ENCODE data around the gene HEATR5A. TPM values are rescaled to one million over a fixed set of nuclear protein-coding genes. Genes with fewer than 3 reads are reported as not detected.

The HEATR5A gene
- polyA plus RNA-seq, 1 donor (not counting 4 experiments of a cell fraction or from before 2014, with no cell fraction given) = 16.7 TPM

- Histone ChIP-seq H3K9me1 (ENCODE audit: control insufficient read depth, extremely low read depth, insufficient read depth, low read length) (no peaks in the 10 kb centered on the region), H3K27me3 (ENCODE audit: control insufficient read depth, extremely low read depth, insufficient read depth, low read length) (no peaks in the 10 kb centered on the region), H3K9me3 (ENCODE audit: control insufficient read depth, low read depth, low read length) (no peaks in the 10 kb centered on the region), H3K4me1 (ENCODE audit: control insufficient read depth, extremely low read depth, insufficient read depth, low read length) (peaks cover 12% of the 10 kb centered on the region), H2AFZ (ENCODE audit: control insufficient read depth, low read length) (peak overlapping the region; percentile 98), H3K36me3 (ENCODE audit: control insufficient read depth in 2 of 2, extremely low read depth in 1 of 2, insufficient read depth in 2 of 2, low read length in 2 of 2) (no peaks in the 10 kb centered on the region), H3K79me2 (ENCODE audit: control insufficient read depth, insufficient read depth, low read length) (peaks cover 31% of the 10 kb centered on the region), H3K4me2 (ENCODE audit: control insufficient read depth, extremely low read depth, insufficient read depth, low read depth, low read length) (peak overlapping the region; percentile 92), H3K9ac (ENCODE audit: control insufficient read depth, extremely low read depth, insufficient read depth, low read length) (peak overlapping the region; percentile 91), H3K4me3 (ENCODE audit: control insufficient read depth in 2 of 3, extremely low read depth in 1 of 3, insufficient read depth in 2 of 3, low read depth in 1 of 3, low read length in 3 of 3) (peak overlapping the region; percentile 90 to 100 (median 94)), H3K27ac (ENCODE audit: control insufficient read depth, insufficient read depth, low read length) (peak overlapping the region; percentile 83), H4K20me1 (ENCODE audit: control insufficient read depth, extremely low read depth, insufficient read depth, low read length) (no peaks in the 10 kb centered on the region)
- TF ChIP-seq EZH2 (IDR thresholded peaks at IDR 0.05; ENCODE audit: low read length) = no peak
- TF ChIP-seq CTCF (optimal IDR thresholded peaks at IDR 0.05 in 1 of 3, IDR thresholded peaks at IDR 0.05 in 1 of 3, conservative IDR thresholded peaks at IDR 0.05 in 1 of 3; ENCODE audit: extremely low read depth in 1 of 3, insufficient read depth in 2 of 3, low read length in 3 of 3) = no peak
- FAIRE-seq (no peak), DNase-seq (ENCODE audit: low read depth, low spot score) (no peak)
- dilution Hi-C loops (cut with MboI; ENCODE audit: extremely low pct_ligation_motif_present, low sequenced_read_pairs) = no loop called here
Measured at GRCh38 chr14:31419967-31420318, 407 bp downstream of the HEATR5A start.

- Histone ChIP-seq H3K27ac (ENCODE audit: control insufficient read depth, insufficient read depth, low read length) (peak overlapping the region; percentile 83), H3K9me3 (ENCODE audit: control insufficient read depth, low read depth, low read length) (no peaks in the 10 kb centered on the region), H3K9ac (ENCODE audit: control insufficient read depth, extremely low read depth, insufficient read depth, low read length) (peak overlapping the region; percentile 91), H4K20me1 (ENCODE audit: control insufficient read depth, extremely low read depth, insufficient read depth, low read length) (no peaks in the 10 kb centered on the region), H3K9me1 (ENCODE audit: control insufficient read depth, extremely low read depth, insufficient read depth, low read length) (no peaks in the 10 kb centered on the region), H3K79me2 (ENCODE audit: control insufficient read depth, insufficient read depth, low read length) (peaks cover 31% of the 10 kb centered on the region), H3K36me3 (ENCODE audit: control insufficient read depth in 2 of 2, extremely low read depth in 1 of 2, insufficient read depth in 2 of 2, low read length in 2 of 2) (no peaks in the 10 kb centered on the region), H2AFZ (ENCODE audit: control insufficient read depth, low read length) (peak overlapping the region; percentile 98), H3K4me3 (ENCODE audit: control insufficient read depth in 2 of 3, extremely low read depth in 1 of 3, insufficient read depth in 2 of 3, low read depth in 1 of 3, low read length in 3 of 3) (peak overlapping the region; percentile 90 to 100 (median 94)), H3K27me3 (ENCODE audit: control insufficient read depth, extremely low read depth, insufficient read depth, low read length) (no peaks in the 10 kb centered on the region), H3K4me1 (ENCODE audit: control insufficient read depth, extremely low read depth, insufficient read depth, low read length) (peaks cover 15% of the 10 kb centered on the region), H3K4me2 (ENCODE audit: control insufficient read depth, extremely low read depth, insufficient read depth, low read depth, low read length) (peak overlapping the region; percentile 92)
- TF ChIP-seq CTCF (optimal IDR thresholded peaks at IDR 0.05 in 1 of 3, IDR thresholded peaks at IDR 0.05 in 1 of 3, conservative IDR thresholded peaks at IDR 0.05 in 1 of 3; ENCODE audit: extremely low read depth in 1 of 3, insufficient read depth in 2 of 3, low read length in 3 of 3) = no peak
- TF ChIP-seq EZH2 (IDR thresholded peaks at IDR 0.05; ENCODE audit: low read length) = no peak
- dilution Hi-C loops (cut with MboI; ENCODE audit: extremely low pct_ligation_motif_present, low sequenced_read_pairs) = no loop called here
- DNase-seq (ENCODE audit: low read depth, low spot score) = no peak
- FAIRE-seq = no peak
Measured at GRCh38 chr14:31419179-31419966, 977 bp downstream of the HEATR5A start.

Measured in keratinocyte (primary cell).